NCI-H2227 treated with DMSO at 0.1 percent for 48 hours (cell line): ENCODE results near the gene PCBP3.

Experiments
- DNase-seq: peaks from one replicate; lab custom pipeline; 2025; lab: John Stamatoyannopoulos, UW

PCBP3 gene

DNA sequence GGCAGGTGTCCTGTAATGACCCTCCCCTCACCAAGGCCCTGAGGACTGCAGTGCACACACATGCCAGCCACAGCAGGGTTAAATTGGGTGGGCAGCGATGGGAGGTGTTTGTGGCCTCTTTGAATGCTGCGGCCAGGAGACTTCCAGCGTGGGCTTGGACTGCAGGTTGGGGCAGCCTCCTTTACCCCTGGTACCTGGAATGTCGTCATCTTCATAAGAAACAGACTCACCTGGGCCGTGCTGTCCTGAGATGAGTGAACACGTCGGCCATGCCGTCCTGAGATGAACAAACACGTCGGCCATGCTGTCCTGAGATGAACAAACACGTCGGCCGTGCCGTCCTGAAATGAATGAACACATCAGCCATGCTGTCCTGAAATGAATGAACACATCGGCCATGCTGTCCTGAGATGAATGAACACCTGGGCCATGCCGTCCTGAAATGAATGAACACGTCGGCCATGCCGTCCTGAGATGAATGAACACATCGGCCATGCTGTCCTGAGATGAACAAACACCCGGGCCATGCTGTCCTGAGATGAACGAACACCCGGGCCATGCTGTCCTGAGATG lies 288.0 kb downstream of the PCBP3 start:
- no peak for DNase-seq

DNA sequence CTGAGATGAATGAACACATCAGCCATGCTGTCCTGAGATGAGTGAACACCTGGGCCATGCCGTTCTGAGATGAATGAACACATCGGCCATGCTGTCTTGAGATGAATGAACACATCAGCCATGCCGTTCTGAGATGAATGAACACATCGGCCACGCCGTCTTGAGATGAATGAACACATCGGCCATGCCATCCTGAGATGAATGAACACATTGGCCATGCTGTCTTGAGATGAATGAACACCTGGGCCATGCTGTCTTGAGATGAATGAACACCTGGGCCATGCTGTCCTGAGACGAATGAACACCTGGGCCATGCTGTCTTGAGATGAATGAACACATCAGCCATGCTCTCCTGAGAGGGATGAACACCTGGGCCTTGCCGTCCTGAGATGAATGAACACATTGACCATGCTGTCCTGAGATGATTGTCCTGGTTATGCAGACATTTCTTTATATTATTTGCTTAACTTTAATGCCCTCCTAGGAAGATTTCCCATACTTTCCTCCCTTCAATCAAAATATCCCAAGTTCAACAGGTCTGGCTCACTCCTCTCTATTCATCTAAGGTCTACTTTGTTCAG lies 289.5 kb downstream of the PCBP3 start:
- no peak for DNase-seq

DNA sequence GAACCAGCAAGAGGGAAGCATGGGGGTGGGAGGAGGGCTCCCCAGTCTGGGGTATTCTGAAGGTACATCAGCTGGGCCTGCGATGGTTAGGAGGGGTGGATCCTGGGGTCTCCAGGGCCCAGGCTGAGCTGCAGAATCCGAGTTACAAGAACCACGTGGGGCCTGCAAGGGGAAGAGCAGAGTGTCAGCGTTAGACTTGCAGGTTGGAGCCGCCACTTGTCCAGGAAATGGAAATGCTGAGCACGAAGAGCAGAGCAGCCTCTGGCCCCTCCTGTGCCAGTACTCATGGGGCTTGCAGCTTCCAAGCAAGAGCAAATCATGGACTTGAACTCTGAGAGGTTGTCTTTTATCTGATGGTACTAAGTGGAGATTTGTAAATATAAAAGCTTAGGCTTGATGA lies 290.6 kb downstream of the PCBP3 start:
- no peak for DNase-seq

DNA sequence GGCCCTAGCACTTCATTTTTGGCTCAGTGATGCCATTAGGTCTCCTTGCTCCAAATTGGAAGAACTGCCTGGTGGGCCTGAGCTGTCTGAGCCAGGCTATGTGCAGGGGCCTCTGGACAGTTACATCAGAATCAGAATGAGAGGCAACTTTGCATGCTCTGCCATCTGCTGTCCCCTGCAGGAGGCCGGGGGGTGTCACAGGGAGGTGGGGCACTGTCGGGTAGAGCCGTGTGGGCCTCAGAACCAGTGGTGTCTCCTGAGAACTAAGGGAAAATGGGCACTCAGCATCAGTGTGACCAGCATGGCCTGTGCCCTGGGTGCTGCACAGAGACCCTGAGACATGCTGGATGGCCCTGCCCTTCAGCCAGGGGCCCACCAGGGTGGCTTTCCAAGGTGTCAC lies 291.0 kb downstream of the PCBP3 start:
- no peak for DNase-seq

DNA sequence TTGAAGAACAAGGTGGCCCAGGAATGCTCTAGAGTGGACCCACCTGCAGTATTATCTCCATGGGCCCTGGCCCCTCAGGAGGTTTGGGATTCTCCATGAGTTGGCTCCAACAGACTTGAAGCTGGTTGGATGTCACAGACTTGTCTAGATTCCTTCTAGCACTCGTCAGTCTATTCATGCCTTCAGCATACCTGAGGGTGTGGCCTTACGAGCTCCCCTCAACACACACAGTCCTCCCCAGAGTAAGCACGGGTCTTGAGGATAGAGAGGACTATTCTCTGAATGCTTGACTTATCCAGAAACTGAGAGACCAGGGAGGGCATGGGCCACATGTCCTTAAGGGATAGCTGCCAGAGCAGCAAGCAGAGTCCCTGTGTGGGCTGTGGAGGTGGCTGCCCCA lies 292.1 kb downstream of the PCBP3 start:
- DNase-seq: no peak

DNA sequence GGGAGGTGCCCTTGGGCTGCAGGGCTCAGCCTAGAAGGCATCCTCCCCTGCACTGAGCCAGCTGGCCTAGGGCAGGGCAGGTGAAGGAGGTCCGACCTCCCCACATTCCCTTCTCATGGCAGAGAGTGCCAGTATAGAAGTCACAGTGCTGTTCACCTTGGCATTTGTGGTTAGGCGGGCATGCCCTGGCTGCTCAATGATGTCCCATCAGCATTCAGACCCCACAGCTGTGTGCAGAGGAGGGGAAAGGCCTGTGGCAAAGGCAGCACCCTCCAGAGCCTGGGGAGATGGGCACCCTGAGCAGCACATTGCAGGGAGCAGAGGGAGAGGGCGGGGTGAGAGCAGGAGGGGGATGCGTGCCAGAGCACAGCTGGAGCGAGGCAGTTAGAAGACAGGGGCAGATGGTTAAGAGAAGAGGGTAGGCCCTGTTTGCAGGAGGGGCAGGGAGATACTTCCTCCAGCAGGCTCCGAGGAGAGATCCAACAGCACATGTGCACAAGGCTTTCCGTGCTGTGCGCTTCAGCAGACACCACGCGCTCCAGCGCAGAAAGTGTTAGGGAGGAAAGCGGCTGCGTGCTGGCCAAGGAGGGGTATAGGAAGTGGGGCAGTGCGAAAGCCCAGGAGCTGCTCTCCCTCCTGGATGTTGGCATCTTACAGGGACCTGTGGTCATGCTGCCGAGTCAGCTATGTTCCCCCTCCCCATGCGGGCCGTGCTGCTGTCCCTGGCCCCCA lies 294.4 kb downstream of the PCBP3 start:
- DNase-seq: no peak

DNA sequence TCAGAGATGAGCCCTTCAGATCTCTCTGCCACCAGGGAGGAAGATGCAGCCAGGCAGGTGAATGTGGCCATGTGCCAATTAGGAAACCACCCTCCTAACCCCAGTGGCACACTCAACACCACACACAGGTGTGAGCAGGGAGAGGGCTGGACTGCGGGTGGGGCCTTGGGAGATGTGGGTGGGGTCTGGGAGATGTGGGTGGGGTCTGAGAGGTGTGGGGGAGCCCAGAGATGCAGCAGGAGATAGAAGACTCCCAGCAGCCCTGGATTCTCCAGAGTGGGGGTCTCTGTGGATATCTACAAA lies 294.9 kb downstream of the PCBP3 start:
- DNase-seq: no peak

DNA sequence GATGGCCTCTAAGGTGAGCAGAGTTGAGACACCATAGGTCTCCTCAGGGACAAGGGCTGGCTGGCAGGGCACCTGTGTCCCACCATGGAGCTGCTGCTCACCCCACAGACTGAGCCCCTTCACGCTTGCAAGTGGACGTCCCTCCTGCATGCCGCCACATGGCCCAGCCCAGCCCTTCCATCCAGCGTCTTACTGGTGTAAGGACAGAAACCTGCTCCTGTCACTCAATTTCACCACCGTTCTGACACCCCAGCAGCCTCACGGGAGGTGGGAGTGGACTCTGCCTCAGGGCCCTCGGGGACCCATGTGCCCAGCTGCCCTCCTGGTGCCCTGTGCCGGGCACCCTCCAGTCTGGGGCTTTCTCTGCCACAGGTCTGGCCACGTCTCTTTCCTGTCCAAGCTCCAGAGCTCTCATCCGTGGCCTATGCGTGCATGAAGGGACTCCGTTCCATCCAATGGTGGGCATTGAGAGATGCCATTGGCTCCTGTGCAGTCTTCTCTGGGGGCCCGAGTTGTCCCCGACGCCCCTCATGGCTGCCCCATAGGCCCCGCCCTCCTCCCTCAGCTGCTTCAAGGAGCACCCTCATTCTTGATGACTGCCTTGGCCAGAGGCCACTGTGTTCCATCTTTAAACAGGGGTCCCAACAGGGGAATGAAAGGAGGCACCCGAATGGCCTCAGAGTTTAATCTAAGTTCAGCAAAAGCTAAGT lies 295.4 kb downstream of the PCBP3 start:
- no peak for DNase-seq

DNA sequence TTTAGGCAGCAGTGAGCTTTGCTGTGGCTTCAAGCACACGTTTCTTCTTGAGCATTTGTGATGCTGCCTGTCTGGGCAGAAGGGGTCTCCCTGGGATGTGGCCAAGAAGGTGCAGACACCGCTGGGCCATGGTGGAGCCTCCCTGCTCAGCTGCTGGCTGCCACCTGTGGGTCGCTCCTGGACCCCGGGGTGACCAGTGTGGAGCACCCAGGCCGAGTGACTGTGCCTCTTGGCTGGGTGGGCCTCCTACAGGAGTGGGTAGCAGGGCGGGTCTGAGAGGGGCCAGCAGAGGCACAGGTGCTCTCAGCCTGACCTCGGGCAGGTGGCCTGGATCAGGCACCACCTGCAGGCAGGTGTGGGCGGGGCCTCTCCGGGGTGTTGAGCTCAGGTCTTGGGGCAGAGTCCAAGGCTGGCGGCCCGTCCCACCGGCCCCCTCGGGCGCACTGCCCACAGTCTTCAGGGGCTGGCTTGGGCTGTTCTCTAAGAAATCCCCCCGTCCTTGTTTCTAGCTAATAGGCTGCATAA lies 296.1 kb downstream of the PCBP3 start:
- DNase-seq: no peak

DNA sequence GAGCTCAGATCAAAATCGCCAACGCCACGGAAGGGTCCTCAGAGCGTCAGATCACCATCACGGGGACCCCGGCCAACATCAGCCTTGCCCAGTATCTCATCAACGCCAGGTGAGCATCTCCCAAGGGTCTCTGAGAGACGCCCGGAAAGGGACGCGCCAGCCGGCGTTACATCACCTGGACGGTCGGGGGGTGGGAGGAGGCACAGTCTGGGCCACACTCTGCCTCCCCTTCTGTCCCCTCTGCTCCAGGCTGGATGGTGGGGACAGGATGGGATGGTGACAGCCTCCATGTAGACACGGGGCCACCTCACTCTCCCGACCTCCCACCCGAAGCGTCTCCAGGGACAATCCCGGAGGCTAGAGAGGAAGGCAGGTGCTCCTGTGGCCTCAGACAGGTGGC lies 296.6 kb downstream of the PCBP3 start:
- DNase-seq: no peak

DNA sequence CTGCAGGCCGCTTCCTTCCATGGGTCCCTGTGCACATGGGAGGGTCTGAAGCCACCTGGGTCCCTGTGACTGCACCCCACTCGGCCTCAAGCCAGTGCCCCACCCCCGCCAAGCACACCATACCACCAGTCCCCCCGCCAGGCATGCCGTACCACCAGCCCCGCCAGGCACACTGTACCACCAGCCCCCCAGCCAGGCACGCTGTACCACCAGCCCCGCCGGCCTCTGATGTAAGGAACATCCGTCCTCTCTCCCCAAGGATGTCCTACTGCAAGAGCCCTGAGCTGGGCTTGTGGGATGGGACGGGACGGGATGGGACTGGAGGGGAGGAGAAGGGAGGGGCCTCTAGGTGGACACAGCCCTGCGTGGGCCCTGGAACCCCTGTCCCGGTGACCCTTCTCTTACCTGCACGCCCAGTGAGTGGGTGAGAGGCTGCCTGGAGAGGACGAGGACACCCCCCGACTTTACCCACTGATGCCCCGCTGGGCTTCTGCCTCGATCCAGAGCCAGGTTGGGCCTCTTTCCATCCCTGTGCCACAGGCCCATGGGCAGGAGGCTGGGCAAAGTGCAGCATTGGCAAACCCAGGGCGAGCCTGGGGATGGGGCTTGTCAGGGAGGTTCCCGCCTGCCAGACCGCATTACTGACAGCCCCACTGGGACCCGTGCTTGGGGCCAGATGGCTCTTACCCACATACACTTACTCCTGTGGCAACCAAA lies 297.3 kb downstream of the PCBP3 start:
- DNase-seq: no peak

DNA sequence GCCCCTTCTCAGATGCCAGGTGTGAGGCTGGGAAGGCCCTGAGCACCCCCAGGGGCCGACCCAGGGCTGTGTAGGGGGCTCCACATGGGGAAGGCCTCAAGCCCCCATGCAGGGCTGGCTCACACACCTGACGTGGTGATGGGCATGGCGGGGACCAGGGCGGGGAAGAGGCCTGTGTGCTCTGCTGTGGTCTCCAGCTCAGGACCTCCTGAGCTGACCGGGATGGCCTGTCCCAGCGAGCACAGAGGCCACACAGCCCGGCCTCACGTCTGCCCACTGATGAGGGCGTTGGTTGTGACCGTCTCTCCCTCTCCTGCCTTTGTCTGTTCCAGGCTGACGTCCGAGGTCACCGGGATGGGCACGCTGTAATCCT lies 297.8 kb downstream of the PCBP3 start:
- DNase-seq: no peak

DNA sequence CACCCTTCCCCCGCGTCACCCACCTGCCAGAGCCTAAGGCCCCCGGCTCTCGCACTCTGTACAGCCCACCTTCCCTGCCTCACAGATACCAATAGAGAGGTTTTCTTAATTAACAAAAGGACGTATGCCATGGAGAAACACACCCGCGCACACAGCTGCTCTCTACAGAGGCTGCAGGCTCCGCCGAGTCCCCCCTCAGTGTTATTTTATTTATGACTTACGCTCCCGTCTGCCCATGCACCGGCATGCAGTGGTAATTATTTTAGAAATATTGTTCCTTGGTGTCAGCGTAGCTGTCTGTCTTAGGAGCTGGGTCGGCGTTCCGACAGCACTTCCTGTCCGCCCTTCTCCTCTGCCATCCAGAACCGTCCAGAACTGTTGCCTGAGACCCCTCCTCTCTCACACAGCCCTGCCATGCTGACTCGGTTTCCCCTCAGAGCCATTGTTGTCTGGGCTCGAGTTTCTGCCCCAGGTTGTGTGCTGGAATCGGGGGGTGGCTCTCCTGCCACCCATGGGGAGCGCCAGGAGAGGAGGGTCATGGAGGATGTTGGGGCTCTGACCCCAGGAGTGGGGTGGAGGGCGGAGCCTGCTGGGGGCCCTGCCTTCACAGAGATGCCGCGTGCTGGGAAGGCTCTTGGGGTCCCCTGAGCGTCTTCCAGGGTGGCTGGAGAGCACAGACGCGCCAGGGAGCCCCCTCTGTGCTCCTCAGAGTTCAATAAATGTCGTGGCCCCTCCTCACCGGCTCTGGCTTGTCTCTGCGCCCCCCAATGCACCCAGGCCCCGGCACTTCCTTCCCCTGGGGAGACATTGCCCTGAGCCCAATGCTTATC lies 298.4 kb downstream of the PCBP3 start:
- no peak for DNase-seq

DNA sequence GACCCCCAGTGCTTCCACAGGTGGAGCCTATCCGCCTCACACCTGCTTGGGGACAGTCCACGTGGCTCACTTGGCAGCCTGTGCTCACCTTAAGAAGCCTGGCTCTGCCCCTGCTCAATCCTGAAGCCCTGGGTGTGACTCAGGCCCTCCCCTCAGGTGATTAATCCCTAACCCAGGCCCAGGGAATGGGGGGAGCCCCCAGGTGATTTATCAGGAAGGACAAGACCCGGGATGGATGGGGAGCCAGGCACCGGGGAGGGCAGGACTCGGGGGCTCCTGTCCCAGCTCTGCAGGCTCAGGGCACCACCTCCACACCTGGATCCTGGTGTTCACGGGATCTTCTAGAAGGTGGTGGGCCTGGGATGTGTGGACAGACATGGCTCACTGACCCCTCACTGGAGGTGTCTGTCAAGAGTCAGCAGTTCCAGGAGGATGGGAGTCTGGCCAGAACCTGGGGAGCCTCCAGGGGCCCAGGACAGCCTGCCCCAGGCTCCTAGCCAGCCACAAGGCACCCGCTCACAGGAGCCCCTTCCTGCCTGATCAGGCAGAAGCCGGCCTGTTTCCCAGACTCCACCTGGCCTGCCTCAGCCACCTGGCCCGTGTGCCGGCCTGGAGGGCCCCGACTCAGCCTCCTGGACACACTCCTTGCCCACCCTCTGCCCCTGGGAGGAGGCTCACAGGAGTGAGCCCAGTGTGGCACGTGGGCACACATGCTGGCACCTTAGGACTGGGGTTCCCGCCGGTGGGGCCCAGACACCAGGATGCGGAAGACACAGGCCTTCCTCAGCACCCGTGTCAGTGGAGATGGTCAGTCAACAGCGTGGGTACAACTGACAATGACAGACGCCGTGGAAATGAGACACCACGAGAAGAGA lies 299.5 kb downstream of the PCBP3 start:
- DNase-seq: no peak

DNA sequence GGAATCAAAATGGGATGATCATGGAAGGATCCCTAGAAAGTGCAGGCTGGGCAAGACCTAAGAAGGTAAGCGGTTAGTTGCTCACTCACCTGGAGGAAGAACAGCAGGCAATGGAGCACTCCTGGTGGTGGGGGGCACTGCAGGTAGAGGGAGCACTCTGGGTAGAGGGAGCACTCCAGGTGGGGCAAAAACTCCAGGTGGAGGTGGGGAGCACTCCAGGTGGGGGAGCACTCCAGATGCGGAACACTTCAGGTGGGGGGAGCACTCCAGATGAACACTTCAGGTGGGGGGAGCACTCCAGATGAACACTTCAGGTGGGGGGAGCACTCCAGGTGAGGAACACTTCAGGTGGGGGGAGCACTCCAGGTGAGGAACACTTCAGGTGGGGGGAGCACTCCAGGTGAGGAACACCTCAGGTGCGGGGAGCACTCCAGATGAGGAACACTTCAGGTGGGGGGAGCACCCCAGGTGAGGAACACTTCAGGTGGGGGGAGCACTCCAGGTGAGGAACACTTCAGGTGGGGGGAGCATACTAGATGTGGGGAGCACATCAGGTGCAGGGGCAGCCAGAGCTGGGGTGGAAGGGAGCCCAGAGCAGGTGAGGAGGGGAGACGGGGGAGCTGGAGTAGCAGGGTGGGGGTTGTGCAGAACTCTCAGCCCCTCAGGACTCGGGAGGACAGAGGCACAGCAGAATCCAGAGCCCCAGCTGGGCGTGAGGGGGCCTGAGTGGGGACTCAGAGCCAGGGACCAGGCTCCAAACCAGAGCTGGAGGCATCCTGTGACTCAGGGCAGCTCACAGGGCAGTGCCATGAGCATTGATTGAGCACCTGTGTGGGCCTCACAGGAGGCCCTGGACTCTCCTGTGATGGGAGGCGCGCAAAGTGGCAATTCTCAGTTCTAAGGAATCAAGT lies 300.4 kb downstream of the PCBP3 start:
- no peak for DNase-seq

DNA sequence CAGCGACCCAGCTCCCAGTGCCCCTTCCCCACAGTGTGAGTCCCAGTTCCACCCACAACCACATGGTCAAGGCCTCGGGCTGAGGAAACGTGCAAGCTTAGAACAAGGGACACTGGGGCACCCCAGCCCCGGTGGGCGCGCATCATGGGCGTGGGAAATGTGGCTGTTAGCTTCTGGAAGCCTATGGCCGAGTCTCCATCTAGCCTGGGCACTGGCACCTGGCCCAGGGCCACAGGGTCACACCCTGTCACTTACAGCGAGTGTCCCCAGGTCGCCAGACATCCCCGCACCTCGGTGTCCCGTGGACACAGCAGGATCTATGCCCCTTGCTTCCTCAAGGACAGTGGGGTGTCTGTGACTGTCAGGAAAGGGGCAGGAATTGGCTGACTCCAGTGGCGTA lies 301.1 kb downstream of the PCBP3 start:
- no peak for DNase-seq

DNA sequence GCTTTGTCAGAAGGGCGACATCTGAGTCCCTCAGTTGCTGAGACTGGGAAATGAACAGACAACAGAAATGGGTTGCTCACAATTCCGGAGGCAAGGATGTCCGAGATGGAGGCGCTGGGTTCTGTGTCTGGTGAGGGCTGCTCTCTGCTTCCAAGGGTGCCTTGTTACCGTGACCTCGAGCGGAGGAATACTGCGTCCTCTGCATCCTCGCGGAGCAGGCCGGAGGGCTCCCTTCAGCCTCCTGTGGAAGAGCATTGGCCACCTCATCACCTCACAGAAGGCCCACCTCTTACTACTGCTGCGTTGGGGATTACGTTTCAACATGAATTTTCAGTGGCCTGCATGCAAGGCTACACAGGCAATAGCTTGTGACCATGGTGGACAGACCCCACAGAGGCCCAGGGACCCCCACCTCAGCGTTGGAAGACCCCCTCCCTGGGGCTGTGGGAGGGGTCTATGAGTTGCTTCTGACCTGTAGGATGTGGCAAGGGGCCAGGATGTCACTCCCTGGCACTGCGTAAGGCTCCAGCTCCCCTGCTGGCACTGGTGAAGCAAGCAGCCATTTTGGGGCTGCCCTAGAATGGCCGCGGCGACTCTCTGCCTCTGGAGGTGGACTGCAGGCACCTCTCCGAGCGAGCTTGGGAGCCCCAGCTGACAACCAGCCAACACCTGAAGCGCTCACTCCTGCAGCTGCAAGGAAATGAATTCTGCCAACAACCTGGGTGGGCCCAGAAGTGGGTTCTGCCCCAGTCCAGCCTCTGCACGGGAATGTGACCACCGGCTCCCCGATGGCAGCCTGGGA lies 301.7 kb downstream of the PCBP3 start:
- no peak for DNase-seq

DNA sequence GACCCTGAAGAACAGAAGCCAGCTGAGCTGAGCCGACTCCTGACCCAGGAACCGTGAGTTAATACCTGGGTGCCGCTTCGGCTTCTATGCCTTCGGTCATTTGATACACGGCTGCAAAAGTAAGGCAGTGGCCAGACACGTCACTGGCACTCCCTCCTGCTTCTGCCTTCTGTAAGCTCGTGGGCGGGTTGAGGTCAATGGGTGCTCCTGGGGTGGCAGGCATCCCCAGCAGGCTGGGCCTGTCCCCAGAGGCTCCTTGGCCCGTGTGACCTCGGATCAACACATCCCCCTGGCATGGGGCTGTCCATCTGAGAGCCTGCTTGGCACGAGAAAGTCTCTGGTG lies 302.3 kb downstream of the PCBP3 start:
- no peak for DNase-seq

DNA sequence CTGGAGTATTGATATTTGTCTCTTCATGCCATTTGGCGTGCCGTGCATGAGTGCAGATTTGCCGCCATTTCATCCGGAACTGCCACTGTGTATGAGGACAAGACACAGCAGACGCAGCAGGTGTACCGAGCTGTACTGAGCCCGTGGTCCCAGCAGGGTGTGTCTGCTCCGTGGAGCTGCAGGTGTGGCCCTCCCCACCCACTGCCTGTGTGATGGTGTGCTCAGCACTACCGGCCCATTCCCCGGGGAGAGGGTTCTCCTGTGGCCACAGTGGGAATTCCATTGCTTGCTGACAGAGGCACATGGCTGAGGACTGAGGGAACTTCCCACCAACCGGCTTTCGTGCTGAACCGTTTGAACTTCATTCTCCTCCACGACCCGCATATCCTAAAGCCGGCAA lies 303.8 kb downstream of the PCBP3 start:
- no peak for DNase-seq
